Smooth muscle cell of the brain vasculature (primary cell): ENCODE results near the gene DNAJA3.
A peak's percentile ranks its signal among the peaks of the same experiment; 100 is the strongest.

Experiments used
- DNase-seq: peaks from one replicate; pipeline ENCODE4 v3.0.0-alpha.2; 2012; ENCODE audit warnings: low read depth, low spot score

The DNAJA3 gene

GRCh38 chr16:4474192-4474961 lies 48.7 kb downstream of the DNAJA3 start, which contains the start of gene NMRAL1:
Gene NMRAL1 (minus strand): TSS chr16:4474625. CDS start chr16:4474132, 493 bp downstream.
- DNase-seq, result peak; percentile 73

- peak; percentile 71 for DNase-seq
These were observed 50.5 kb downstream of the DNAJA3 start, which contains the start of gene HMOX2 for GRCh38 chr16:4475880-4476788. Gene HMOX2 (plus strand): TSS chr16:4476398. CDS start chr16:4505525, 29,127 bp downstream.

GRCh38 chr16:4477966-4478365 lies 52.3 kb downstream of the DNAJA3 start:
- DNase-seq, result no peak

- no peak for DNase-seq
These were observed 55.9 kb downstream of the DNAJA3 start for GRCh38 chr16:4481526-4481925.

GRCh38 chr16:4481963-4482362 lies 56.3 kb downstream of the DNAJA3 start:
- no peak for DNase-seq

- DNase-seq, result no peak
These were observed 60.6 kb downstream of the DNAJA3 start for GRCh38 chr16:4486126-4486893.

GRCh38 chr16:4487955-4488498 lies 62.4 kb downstream of the DNAJA3 start:
- DNase-seq, result no peak

GRCh38 chr16:4488499-4488967 lies 62.9 kb downstream of the DNAJA3 start:
- DNase-seq, result no peak

GRCh38 chr16:4489030-4489429 lies 63.4 kb downstream of the DNAJA3 start:
- DNase-seq, result no peak

GRCh38 chr16:4491898-4492297 lies 66.2 kb downstream of the DNAJA3 start:
- DNase-seq, result no peak

GRCh38 chr16:4494746-4495490 lies 69.2 kb downstream of the DNAJA3 start:
- no peak for DNase-seq

- DNase-seq, result no peak
These were observed 70.1 kb downstream of the DNAJA3 start for GRCh38 chr16:4495766-4496165.

GRCh38 chr16:4496305-4496704 lies 70.6 kb downstream of the DNAJA3 start:
- no peak for DNase-seq

- no peak for DNase-seq
These were observed 73.0 kb downstream of the DNAJA3 start for GRCh38 chr16:4498546-4499195.

- DNase-seq, result no peak
These were observed 73.5 kb downstream of the DNAJA3 start for GRCh38 chr16:4499196-4499555.

- no peak for DNase-seq
These were observed 74.6 kb downstream of the DNAJA3 start for GRCh38 chr16:4500272-4500671.

- no peak for DNase-seq
These were observed 75.4 kb downstream of the DNAJA3 start for GRCh38 chr16:4501071-4501478.

- no peak for DNase-seq
These were observed 79.9 kb downstream of the DNAJA3 start for GRCh38 chr16:4505356-4506147.
